ENCODE results near the gene OR56A1.

DNA sequence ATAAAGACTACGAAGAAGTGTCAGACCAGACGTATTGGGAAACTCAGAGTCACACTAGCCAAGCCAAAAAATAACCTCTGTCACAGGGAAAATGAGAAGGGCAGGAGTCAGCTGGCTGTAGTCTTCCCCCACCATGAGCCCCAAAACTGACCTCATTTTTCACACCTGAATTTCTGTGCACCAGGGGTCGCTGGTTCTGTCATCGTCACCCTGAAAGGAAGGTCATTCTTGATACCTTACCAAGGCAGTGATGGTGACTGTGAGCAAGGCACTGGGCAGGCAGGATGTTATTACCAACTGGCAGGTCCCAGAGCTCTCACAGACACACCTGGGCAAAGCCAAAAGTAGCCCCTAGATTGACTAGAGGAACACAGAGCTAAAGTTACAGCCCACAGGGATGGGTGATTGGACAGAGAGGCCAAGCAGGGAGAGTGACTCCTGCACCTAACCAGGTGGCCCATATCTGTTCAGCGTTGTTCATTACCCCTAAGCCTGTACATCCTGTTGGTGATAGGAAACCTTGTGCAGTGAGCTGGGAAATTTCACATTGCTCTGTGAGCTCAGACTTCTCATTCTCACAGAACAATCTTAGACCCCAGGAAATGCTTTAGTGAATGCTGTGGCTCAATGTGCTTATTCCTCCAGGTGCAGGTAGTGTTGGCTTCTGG lies 32.3 kb upstream of the OR56A1 start:
- TF ChIP-seq, protein P1, sequence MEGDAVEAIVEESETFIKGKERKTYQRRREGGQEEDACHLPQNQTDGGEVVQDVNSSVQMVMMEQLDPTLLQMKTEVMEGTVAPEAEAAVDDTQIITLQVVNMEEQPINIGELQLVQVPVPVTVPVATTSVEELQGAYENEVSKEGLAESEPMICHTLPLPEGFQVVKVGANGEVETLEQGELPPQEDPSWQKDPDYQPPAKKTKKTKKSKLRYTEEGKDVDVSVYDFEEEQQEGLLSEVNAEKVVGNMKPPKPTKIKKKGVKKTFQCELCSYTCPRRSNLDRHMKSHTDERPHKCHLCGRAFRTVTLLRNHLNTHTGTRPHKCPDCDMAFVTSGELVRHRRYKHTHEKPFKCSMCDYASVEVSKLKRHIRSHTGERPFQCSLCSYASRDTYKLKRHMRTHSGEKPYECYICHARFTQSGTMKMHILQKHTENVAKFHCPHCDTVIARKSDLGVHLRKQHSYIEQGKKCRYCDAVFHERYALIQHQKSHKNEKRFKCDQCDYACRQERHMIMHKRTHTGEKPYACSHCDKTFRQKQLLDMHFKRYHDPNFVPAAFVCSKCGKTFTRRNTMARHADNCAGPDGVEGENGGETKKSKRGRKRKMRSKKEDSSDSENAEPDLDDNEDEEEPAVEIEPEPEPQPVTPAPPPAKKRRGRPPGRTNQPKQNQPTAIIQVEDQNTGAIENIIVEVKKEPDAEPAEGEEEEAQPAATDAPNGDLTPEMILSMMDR (IDR thresholded peaks at IDR 0.05) = no peak
- no peak for TF ChIP-seq ZFX (IDR thresholded peaks at IDR 0.05; ENCODE audit: borderline replicate concordance)

Measured in 22Rv1 (cell line).